ENCODE measurements around the gene CCND1.

DNA sequence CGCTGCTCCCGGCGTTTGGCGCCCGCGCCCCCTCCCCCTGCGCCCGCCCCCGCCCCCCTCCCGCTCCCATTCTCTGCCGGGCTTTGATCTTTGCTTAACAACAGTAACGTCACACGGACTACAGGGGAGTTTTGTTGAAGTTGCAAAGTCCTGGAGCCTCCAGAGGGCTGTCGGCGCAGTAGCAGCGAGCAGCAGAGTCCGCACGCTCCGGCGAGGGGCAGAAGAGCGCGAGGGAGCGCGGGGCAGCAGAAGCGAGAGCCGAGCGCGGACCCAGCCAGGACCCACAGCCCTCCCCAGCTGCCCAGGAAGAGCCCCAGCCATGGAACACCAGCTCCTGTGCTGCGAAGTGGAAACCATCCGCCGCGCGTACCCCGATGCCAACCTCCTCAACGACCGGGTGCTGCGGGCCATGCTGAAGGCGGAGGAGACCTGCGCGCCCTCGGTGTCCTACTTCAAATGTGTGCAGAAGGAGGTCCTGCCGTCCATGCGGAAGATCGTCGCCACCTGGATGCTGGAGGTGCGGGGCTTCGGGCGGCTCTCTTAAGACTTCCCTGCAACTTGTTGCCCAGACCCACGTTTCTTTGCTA, at the start of gene CCND1:
- TF ChIP-seq, protein P1, sequence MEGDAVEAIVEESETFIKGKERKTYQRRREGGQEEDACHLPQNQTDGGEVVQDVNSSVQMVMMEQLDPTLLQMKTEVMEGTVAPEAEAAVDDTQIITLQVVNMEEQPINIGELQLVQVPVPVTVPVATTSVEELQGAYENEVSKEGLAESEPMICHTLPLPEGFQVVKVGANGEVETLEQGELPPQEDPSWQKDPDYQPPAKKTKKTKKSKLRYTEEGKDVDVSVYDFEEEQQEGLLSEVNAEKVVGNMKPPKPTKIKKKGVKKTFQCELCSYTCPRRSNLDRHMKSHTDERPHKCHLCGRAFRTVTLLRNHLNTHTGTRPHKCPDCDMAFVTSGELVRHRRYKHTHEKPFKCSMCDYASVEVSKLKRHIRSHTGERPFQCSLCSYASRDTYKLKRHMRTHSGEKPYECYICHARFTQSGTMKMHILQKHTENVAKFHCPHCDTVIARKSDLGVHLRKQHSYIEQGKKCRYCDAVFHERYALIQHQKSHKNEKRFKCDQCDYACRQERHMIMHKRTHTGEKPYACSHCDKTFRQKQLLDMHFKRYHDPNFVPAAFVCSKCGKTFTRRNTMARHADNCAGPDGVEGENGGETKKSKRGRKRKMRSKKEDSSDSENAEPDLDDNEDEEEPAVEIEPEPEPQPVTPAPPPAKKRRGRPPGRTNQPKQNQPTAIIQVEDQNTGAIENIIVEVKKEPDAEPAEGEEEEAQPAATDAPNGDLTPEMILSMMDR (IDR thresholded peaks at IDR 0.05), result peak in 2 of 4 donors; percentile 6 to 14
- TF ChIP-seq POLR2A (IDR thresholded peaks at IDR 0.05), result peak; percentile 97

All from right lobe of liver (tissue), 4 donors.